Activated B cell treated with CpG ODN at 0.5 μM for 24 hours (primary cell): ENCODE measurements around the gene NEIL3. TPM values are rescaled to one million over a fixed set of nuclear protein-coding genes. Genes with fewer than 3 reads are reported as not detected.

Source experiments
- ATAC-seq: fragments of 200-7000 bp; cut with Tn5 transposase; one replicate; pipeline ENCODE4 v1.10.0; 2021; ENCODE audit warnings: low read depth, mild to moderate bottlenecking, moderate library complexity
- CTCF ChIA-PET: fragments of 350-600 bp; sonication (Branson Sonifier 250); formaldehyde crosslinking; loops from one replicate; lab custom pipeline; 2021; ENCODE audit warnings: antibody characterized with exemption; lab: Charles Lee
- POLR2A ChIA-PET: fragments of 350-600 bp; sonication (Branson Sonifier 250); formaldehyde crosslinking; loops from one replicate; lab custom pipeline; 2021; ENCODE audit warnings: antibody characterized with exemption; lab: Charles Lee
- DNase-seq: peaks from one replicate; pipeline ENCODE4 v3.0.0; 2022
- H3K27ac Mint-ChIP-seq: one replicate; pipeline ENCODE4 v1.8.0; 2020; ENCODE audit warnings: mixed read lengths
- H3K27me3 Mint-ChIP-seq: one replicate; pipeline ENCODE4 v1.8.0; 2021; ENCODE audit warnings: mixed read lengths
- H3K36me3 Mint-ChIP-seq: one replicate; pipeline ENCODE4 v1.8.0; 2021; ENCODE audit warnings: low read depth, mixed read lengths
- H3K4me1 Mint-ChIP-seq: one replicate; pipeline ENCODE4 v1.8.0; 2021; ENCODE audit warnings: mixed read lengths
- H3K4me3 Mint-ChIP-seq: one replicate; pipeline ENCODE4 v1.8.0; 2020; ENCODE audit warnings: mild to moderate bottlenecking, mixed read lengths
- H3K9me3 Mint-ChIP-seq: one replicate; pipeline ENCODE4 v1.8.0; 2020; ENCODE audit warnings: mixed read lengths
- CTCF ChIP-seq: fragments of 200-600 bp; IDR thresholded peaks from one replicate; pipeline ENCODE4 v1.8.0; 2022; ENCODE audit warnings: antibody characterized with exemption, mild to moderate bottlenecking
- intact Hi-C: fragments of 100-400 bp; cut with micrococcal nuclease; formaldehyde crosslinking; loops from one replicate; pipeline ENCODE4 v1.15.1; 2024
- total RNA-seq: library from RNA; stranded (reverse); gene quantifications from 2 replicates; pipeline ENCODE4 v1.2.3, GENCODE V29; 2022

The NEIL3 gene
- total RNA-seq, 1 donor from 2014 or later, result 0.35 TPM

GRCh38 chr4:177356921-177357320, 47.2 kb downstream of the NEIL3 start:
- Mint-ChIP-seq H3K9me3 (no peaks in the 10 kb centered on the region), H3K27ac (no peak overlapping the region), H3K36me3 (no peaks in the 10 kb centered on the region), H3K27me3 (no peaks in the 10 kb centered on the region), H3K4me3 (no peak overlapping the region), H3K4me1 (no peaks in the 10 kb centered on the region)
- TF ChIP-seq CTCF, result no peak
- POLR2A ChIA-PET, result no interaction called here
- CTCF ChIA-PET, result no interaction called here
- DNase-seq (no peak), ATAC-seq (no peak)
- intact Hi-C loops, result no loop called here

GRCh38 chr4:177367336-177367735, 57.7 kb downstream of the NEIL3 start:
- Mint-ChIP-seq H3K27me3 (no peaks in the 10 kb centered on the region), H3K27ac (no peak overlapping the region), H3K36me3 (no peaks in the 10 kb centered on the region), H3K4me3 (no peak overlapping the region), H3K9me3 (no peaks in the 10 kb centered on the region), H3K4me1 (no peaks in the 10 kb centered on the region)
- no peak for ATAC-seq
- POLR2A ChIA-PET, result no interaction called here
- CTCF ChIA-PET, result no interaction called here
- DNase-seq, result no peak
- TF ChIP-seq CTCF, result no peak
- intact Hi-C loops, result no loop called here

GRCh38 chr4:177369372-177369771, 59.7 kb downstream of the NEIL3 start:
- ChIA-PET POLR2A (no interaction called here), CTCF (no interaction called here)
- no peaks in the 10 kb centered on the region for H3K9me3 Mint-ChIP-seq
- DNase-seq (no peak), ATAC-seq (no peak)
- no peak overlapping the region for H3K4me3 Mint-ChIP-seq
- no peaks in the 10 kb centered on the region for H3K36me3 Mint-ChIP-seq
- TF ChIP-seq CTCF, result no peak
- H3K4me1 Mint-ChIP-seq, result no peaks in the 10 kb centered on the region
- intact Hi-C loops, result no loop called here
- no peak overlapping the region for H3K27ac Mint-ChIP-seq
- H3K27me3 Mint-ChIP-seq, result no peaks in the 10 kb centered on the region

- H3K4me3 Mint-ChIP-seq, result no peak overlapping the region
- intact Hi-C loops, result no loop called here
- TF ChIP-seq CTCF, result no peak
- H3K36me3 Mint-ChIP-seq, result no peaks in the 10 kb centered on the region
- peaks cover 2% of the 10 kb centered on the region for H3K27me3 Mint-ChIP-seq
- no peaks in the 10 kb centered on the region for H3K9me3 Mint-ChIP-seq
- no peak for DNase-seq
- CTCF ChIA-PET, result no interaction called here
- ATAC-seq, result no peak
- no peak overlapping the region for H3K27ac Mint-ChIP-seq
- POLR2A ChIA-PET, result no interaction called here
- no peaks in the 10 kb centered on the region for H3K4me1 Mint-ChIP-seq
Observed at GRCh38 chr4:177371461-177371860, 61.8 kb downstream of the NEIL3 start.

GRCh38 chr4:177374966-177375365, 65.3 kb downstream of the NEIL3 start:
- CTCF ChIA-PET, result no interaction called here
- no peaks in the 10 kb centered on the region for H3K36me3 Mint-ChIP-seq
- H3K4me3 Mint-ChIP-seq, result no peak overlapping the region
- intact Hi-C loops, result no loop called here
- H3K27ac Mint-ChIP-seq, result no peak overlapping the region
- DNase-seq (no peak), ATAC-seq (no peak)
- no peaks in the 10 kb centered on the region for H3K4me1 Mint-ChIP-seq
- no peak for TF ChIP-seq CTCF
- H3K9me3 Mint-ChIP-seq, result no peaks in the 10 kb centered on the region
- POLR2A ChIA-PET, result no interaction called here
- H3K27me3 Mint-ChIP-seq, result peaks cover 2% of the 10 kb centered on the region
